ENCODE measurements around the gene KCTD16.

DNA sequence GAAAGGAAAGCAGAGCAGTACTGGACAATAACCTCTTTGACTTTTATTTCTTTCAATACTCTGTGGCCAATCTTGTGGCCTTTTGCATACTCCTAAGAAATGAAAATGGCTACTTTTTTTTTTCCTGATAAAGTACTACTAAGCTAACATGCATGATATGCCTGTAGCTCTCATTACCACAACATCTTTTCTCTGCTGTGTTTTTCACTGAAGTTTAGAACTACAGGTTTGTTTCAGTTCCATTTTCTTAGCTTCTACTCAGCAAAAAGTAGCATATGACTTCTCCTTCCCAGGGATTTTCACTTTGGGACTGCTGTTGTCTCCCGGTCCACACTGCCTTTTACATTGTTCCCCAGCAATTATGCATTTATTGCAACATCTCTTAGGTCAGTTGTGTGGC is 204.0 kb downstream of the KCTD16 start:
- TF ChIP-seq, protein P1, sequence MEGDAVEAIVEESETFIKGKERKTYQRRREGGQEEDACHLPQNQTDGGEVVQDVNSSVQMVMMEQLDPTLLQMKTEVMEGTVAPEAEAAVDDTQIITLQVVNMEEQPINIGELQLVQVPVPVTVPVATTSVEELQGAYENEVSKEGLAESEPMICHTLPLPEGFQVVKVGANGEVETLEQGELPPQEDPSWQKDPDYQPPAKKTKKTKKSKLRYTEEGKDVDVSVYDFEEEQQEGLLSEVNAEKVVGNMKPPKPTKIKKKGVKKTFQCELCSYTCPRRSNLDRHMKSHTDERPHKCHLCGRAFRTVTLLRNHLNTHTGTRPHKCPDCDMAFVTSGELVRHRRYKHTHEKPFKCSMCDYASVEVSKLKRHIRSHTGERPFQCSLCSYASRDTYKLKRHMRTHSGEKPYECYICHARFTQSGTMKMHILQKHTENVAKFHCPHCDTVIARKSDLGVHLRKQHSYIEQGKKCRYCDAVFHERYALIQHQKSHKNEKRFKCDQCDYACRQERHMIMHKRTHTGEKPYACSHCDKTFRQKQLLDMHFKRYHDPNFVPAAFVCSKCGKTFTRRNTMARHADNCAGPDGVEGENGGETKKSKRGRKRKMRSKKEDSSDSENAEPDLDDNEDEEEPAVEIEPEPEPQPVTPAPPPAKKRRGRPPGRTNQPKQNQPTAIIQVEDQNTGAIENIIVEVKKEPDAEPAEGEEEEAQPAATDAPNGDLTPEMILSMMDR (IDR thresholded peaks at IDR 0.05): no peak
- TF ChIP-seq ZFX (IDR thresholded peaks at IDR 0.05; ENCODE audit: borderline replicate concordance): no peak
